Right atrium auricular region (tissue), 2 donors: ENCODE measurements around the gene COBL. TPM values are rescaled to one million over a fixed set of nuclear protein-coding genes. Genes with fewer than 3 reads are reported as not detected.

ENCODE experiments used
- DNase-seq: peaks from one replicate; pipeline ENCODE4 v3.0.0-alpha.2; 2019; ENCODE audit warnings: low spot score
- H3K27ac ChIP-seq, 2 donors: fragments of 200-600 bp; sonication (generic); 1 replicate in 1 of 2; 2 replicates in 1 of 2; pipeline ENCODE4 v1.5.1; 2016 to 2019
- H3K27me3 ChIP-seq, 2 donors: fragments of 200-600 bp; sonication (generic); one replicate each; pipeline versions ENCODE4 v1.5.1 to v1.6.0; 2017 to 2019
- H3K36me3 ChIP-seq: fragments of 200-600 bp; sonication (generic); one replicate; pipeline ENCODE4 v1.5.1; 2016
- H3K4me1 ChIP-seq, 2 donors: fragments of 200-600 bp; sonication (generic); one replicate each; pipeline versions ENCODE4 v1.5.1 to v1.6.0; 2017 to 2019
- H3K4me3 ChIP-seq, 2 donors: fragments of 200-600 bp; sonication (generic); 1 replicate in 1 of 2; 2 replicates in 1 of 2; pipeline ENCODE4 v1.5.1; 2017 to 2019; ENCODE audit warnings: mild to moderate bottlenecking in 1 of 2, moderate library complexity in 1 of 2
- H3K9me3 ChIP-seq, 2 donors: fragments of 200-600 bp; sonication (generic); one replicate each; pipeline ENCODE4 v1.5.1; 2019
- total RNA-seq, 2 donors: library from RNA; depleted of rRNA; stranded (reverse); fragments of >200 nt; gene quantifications; one replicate each; pipeline ENCODE4 v1.1.0, GENCODE V29; 2016
- TF ChIP-seq, protein P1 (sequence below), 2 donors: fragments of 200-600 bp; sonication (generic); IDR thresholded peaks; one replicate each; pipeline ENCODE4 v1.5.1; 2019; ENCODE audit warnings: antibody characterized with exemption in 2 of 2

COBL gene
- total RNA-seq, 2 donors from 2014 or later = 26.3 to 31.4 TPM

DNA sequence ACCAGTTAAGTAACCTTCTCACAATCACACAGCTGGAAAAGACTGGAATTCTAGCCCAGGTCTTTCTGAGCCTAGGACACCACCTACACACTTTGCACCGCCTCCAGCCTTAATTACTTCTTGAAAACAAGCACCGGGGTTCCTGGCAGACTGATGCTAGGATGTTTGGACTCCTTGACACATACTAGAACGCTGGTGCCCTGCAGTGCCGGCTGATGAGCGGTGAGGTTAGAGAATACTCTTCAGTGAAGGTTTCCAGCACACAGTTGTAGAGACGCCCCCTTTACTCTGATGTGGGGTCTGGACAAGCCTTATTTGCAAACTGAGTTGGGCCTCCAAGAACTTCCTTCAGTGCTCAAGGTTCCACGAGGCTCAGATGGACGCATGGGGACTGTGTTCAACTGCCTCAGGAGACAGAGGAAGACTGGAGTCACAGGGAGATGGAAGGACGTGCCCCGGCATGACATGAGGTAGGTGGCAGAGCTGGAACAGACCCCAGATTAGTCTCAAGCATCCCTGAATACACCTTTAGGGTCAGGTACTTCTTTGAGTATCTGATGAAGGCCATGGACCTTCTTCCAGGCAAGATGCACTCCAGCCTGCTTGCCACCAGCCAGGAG is 89.6 kb downstream of the COBL start:
- Histone ChIP-seq H3K36me3 (no peaks in the 10 kb centered on the region), H3K9me3 (no peaks in the 10 kb centered on the region), H3K27me3 (no peaks in the 10 kb centered on the region), H3K4me1 (no peaks in the 10 kb centered on the region), H3K27ac (no peak overlapping the region), H3K4me3 (no peak overlapping the region)
- DNase-seq = no peak
- TF ChIP-seq, protein P1, sequence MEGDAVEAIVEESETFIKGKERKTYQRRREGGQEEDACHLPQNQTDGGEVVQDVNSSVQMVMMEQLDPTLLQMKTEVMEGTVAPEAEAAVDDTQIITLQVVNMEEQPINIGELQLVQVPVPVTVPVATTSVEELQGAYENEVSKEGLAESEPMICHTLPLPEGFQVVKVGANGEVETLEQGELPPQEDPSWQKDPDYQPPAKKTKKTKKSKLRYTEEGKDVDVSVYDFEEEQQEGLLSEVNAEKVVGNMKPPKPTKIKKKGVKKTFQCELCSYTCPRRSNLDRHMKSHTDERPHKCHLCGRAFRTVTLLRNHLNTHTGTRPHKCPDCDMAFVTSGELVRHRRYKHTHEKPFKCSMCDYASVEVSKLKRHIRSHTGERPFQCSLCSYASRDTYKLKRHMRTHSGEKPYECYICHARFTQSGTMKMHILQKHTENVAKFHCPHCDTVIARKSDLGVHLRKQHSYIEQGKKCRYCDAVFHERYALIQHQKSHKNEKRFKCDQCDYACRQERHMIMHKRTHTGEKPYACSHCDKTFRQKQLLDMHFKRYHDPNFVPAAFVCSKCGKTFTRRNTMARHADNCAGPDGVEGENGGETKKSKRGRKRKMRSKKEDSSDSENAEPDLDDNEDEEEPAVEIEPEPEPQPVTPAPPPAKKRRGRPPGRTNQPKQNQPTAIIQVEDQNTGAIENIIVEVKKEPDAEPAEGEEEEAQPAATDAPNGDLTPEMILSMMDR (IDR thresholded peaks at IDR 0.05) = no peak

DNA sequence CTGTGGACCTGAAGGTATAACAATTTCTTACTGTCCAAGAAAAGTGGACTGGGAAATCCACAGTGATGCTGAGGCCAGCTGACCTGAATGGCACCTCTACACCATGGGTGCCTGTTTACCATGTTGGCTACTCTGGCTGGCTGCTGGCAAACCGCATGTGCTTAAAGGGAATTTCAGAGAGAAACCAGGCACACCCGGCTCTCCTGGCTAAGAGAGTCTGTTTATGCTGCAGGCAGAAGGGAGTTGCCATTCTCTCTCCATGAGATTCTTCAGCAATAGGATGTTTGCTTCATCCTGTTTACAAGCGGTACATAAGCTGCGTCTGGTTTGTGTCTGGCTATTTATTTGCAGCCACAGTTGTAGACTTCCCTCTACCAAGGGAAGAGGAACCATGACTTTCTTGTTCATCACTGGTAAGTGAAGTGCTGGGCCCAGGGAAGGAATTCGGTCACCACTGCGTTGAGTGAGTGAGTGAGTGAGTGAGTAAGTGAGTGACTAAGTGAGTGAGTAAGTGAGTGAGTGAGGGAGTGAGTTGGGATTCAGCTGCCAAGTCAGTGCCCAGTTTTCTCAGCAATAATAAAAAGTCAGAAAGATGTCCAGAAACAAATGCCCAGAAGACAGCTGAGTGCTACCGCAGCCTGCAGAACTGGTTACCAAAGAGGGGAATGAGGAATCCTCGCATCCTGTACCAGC is 90.4 kb downstream of the COBL start:
- Histone ChIP-seq H3K9me3 (no peaks in the 10 kb centered on the region), H3K36me3 (no peaks in the 10 kb centered on the region), H3K27ac (no peak overlapping the region), H3K27me3 (no peaks in the 10 kb centered on the region), H3K4me3 (no peak overlapping the region), H3K4me1 (no peaks in the 10 kb centered on the region)
- no peak for DNase-seq
- TF ChIP-seq, protein P1 (IDR thresholded peaks at IDR 0.05) = no peak

DNA sequence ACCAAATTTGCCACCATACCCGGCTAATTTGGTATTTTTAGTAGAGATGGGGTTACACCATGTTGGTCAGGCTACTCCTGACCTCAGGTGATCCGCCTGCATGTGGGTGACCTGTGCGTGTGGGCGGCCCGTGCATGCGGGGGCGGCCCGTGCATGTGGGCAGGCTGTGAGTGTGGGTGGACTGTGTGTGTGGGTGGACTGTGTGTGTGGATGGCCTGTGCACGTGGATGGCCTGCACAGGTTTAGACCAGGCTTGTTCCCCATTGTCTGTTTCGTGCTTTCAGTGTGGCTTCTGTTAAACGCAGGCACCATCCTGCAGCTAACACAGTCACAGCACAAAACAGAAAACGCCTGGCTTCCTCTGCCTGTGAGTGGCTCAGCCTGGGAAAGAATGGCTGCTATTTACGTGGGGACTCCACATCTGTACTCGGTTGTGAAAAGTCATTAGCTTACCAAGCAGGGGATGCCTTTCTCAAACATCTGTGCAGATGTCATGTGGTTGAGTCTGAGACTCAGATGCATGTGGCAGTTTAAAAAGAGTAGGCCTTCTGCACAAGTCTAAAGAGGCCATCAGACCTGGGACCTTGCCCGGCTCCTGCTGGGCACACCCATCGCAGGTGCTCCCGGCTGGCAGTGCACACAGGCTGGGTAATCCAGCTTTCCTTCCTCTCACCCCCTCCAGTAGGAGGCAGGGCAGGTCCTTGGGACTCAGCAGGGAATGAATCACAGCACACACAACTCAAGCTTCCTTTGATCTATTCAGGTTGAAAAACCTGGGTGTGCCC is 91.6 kb downstream of the COBL start:
- peak; percentile 54 for DNase-seq
- H3K9me3 ChIP-seq = no peaks in the 10 kb centered on the region
- H3K4me3 ChIP-seq = no peak overlapping the region
- H3K27me3 ChIP-seq = no peaks in the 10 kb centered on the region
- H3K27ac ChIP-seq = no peak overlapping the region
- no peaks in the 10 kb centered on the region for H3K36me3 ChIP-seq
- H3K4me1 ChIP-seq = no peaks in the 10 kb centered on the region
- TF ChIP-seq, protein P1 (IDR thresholded peaks at IDR 0.05) = peak in 1 of 2 donors; percentile 38

DNA sequence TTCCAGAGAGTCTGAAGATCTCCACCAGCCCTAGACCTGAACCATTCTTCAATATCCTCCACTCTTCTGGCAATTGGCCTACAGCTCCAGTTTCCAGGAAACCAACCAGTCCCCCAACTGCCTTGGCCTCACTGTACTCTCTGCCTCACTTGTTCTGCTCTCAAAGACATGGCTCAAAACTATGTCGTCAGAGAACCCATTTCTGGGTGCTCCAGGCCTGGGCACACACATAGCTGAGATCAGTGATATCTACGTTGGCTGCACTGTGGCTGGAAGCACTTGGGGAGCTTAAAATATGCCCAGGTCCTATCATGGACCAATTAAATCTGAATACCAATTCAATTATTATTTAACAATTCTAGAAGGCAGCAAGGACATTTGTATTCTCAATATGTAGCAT is 93.1 kb downstream of the COBL start:
- no peak overlapping the region for H3K27ac ChIP-seq
- H3K4me3 ChIP-seq = no peak overlapping the region
- DNase-seq = peak; percentile 32
- TF ChIP-seq, protein P1 (IDR thresholded peaks at IDR 0.05) = no peak
- H3K36me3 ChIP-seq = no peaks in the 10 kb centered on the region
- no peaks in the 10 kb centered on the region for H3K9me3 ChIP-seq
- no peaks in the 10 kb centered on the region for H3K4me1 ChIP-seq
- no peaks in the 10 kb centered on the region for H3K27me3 ChIP-seq

DNA sequence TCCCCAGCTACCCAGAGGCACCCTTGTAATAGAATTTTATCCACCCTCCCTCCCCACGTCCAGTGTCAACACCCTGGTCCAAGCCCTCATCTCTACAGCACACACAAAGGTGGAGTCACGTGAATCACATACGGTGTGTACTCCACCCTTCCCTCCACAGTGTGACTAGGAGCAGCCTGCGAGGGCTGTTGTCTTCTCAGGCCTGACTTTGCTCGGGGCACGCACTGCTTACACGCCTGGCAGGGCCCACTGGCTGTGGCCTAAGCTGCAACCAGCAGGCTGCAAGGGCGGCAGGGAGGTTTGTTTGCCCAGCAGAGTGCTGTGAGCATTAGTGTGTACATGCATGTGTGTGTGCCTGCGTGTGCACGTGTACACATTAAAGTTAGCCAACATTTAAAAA is 93.7 kb downstream of the COBL start:
- TF ChIP-seq, protein P1 (IDR thresholded peaks at IDR 0.05) = no peak
- H3K4me1 ChIP-seq = no peaks in the 10 kb centered on the region
- no peaks in the 10 kb centered on the region for H3K27me3 ChIP-seq
- DNase-seq = peak; percentile 40
- no peak overlapping the region for H3K4me3 ChIP-seq
- H3K36me3 ChIP-seq = no peaks in the 10 kb centered on the region
- no peaks in the 10 kb centered on the region for H3K9me3 ChIP-seq
- no peak overlapping the region for H3K27ac ChIP-seq
